Left renal pelvis (tissue), 4 donors: ENCODE results near the gene SP2. TPM values are rescaled to one million over a fixed set of nuclear protein-coding genes. Genes with fewer than 3 reads are reported as not detected.
A peak's percentile ranks its signal among the peaks of the same experiment; 100 is the strongest.

Experiments used
- DNase-seq, 4 donors: peaks; one replicate each; pipeline ENCODE4 v3.0.0-alpha.2; 2013; ENCODE audit warnings: low read depth in 4 of 4, low spot score in 3 of 4
- polyA plus RNA-seq, 4 donors: library from polyadenylated mRNA; unstranded; fragments of 120-200 nt; gene quantifications; one replicate each; pipeline ENCODE4 v1.2.1, GENCODE V29; 2013; ENCODE audit not compliant: insufficient read length in 4 of 4

The SP2 gene
- polyA plus RNA-seq, 4 donors = 20.8 to 27.1 (median 23.4) TPM

- no peak for DNase-seq
Observed at GRCh38 chr17:47946516-47946915, 50.5 kb downstream of the SP2 start.

GRCh38 chr17:47946929-47947397 is 50.9 kb downstream of the SP2 start:
- no peak for DNase-seq

GRCh38 chr17:47948706-47949196 is 52.7 kb downstream of the SP2 start:
- DNase-seq = no peak

- DNase-seq = peak in 1 of 4 donors; percentile 69
Observed at GRCh38 chr17:47949197-47949759, 53.2 kb downstream of the SP2 start.

- no peak for DNase-seq
Observed at GRCh38 chr17:47949946-47950345, 53.9 kb downstream of the SP2 start.

GRCh38 chr17:47950448-47950847 is 54.4 kb downstream of the SP2 start:
- DNase-seq = no peak

- DNase-seq = no peak
Observed at GRCh38 chr17:47952171-47953021, 56.4 kb downstream of the SP2 start.

GRCh38 chr17:47953909-47954308 is 57.9 kb downstream of the SP2 start:
- DNase-seq = no peak

- no peak for DNase-seq
Observed at GRCh38 chr17:47955497-47956461, 59.7 kb downstream of the SP2 start.

- DNase-seq = no peak
Observed at GRCh38 chr17:47956791-47957590, 61.0 kb downstream of the SP2 start.

GRCh38 chr17:47957591-47958490 is 61.8 kb downstream of the SP2 start, which contains the start of gene PRR15L:
PRR15L (minus strand) TSS chr17:47957883; CDS start chr17:47953234, 4,649 bp downstream.
- DNase-seq = peak in 1 of 4 donors; percentile 42

GRCh38 chr17:47959825-47960655 is 64.0 kb downstream of the SP2 start:
- DNase-seq = no peak

- DNase-seq = no peak
Observed at GRCh38 chr17:47961406-47961805, 65.4 kb downstream of the SP2 start.

- no peak for DNase-seq
Observed at GRCh38 chr17:47962901-47963300, 66.9 kb downstream of the SP2 start.

GRCh38 chr17:47964856-47965255 is 68.8 kb downstream of the SP2 start:
- no peak for DNase-seq

- DNase-seq = no peak
Observed at GRCh38 chr17:47966079-47966519, 70.1 kb downstream of the SP2 start.

- DNase-seq = no peak
Observed at GRCh38 chr17:47967607-47968252, 71.7 kb downstream of the SP2 start.
